WTC11 (cell line): Measurements from ENCODE around the gene PRF1. TPM values are rescaled to one million over a fixed set of nuclear protein-coding genes. Genes with fewer than 3 reads are reported as not detected.

Experiments used
- ATAC-seq: fragments of 200-7000 bp; cut with Tn5 transposase; 2 replicates; pipeline ENCODE4 v1.10.0; 2021; ENCODE audit warnings: mild to moderate bottlenecking, moderate library complexity
- CTCF ChIA-PET: fragments of 300-600 bp; sonication (Branson Sonifier 250); formaldehyde crosslinking; loops from one replicate; lab custom pipeline; 2021; ENCODE audit warnings: antibody characterized with exemption; lab: Charles Lee
- POLR2A ChIA-PET: fragments of 350-600 bp; sonication (Branson Sonifier 250); formaldehyde crosslinking; loops from one replicate; lab custom pipeline; 2021; ENCODE audit warnings: antibody characterized with exemption; lab: Charles Lee
- DNase-seq: peaks from one replicate; pipeline ENCODE4 v3.0.0; 2021; ENCODE audit warnings: low spot score
- H3K27ac Mint-ChIP-seq: 2 replicates; pipeline ENCODE4 v1.8.0; 2021; ENCODE audit warnings: mixed read lengths
- H3K27me3 Mint-ChIP-seq: 2 replicates; pipeline ENCODE4 v1.8.0; 2021; ENCODE audit warnings: low read depth, mild to moderate bottlenecking, moderate library complexity, mixed read lengths
- H3K36me3 Mint-ChIP-seq: 2 replicates; pipeline ENCODE4 v1.8.0; 2021; ENCODE audit warnings: mixed read lengths
- H3K4me1 Mint-ChIP-seq: 2 replicates; pipeline ENCODE4 v1.8.0; 2022; ENCODE audit warnings: mixed read lengths
- H3K4me3 Mint-ChIP-seq: 2 replicates; pipeline ENCODE4 v1.8.0; 2021; ENCODE audit warnings: mild to moderate bottlenecking, moderate library complexity, mixed read lengths
- H3K9me3 Mint-ChIP-seq: 2 replicates; pipeline ENCODE4 v1.8.0; 2021; ENCODE audit warnings: mixed read lengths
- AR ChIP-seq: fragments of 250-450 bp; sonication (Bioruptor Pico); IDR thresholded peaks from 2 replicates; pipeline ENCODE4 v1.9.0; 2021; ENCODE audit warnings: mild to moderate bottlenecking
- ATF1 ChIP-seq: sonication (generic); formaldehyde crosslinking; IDR thresholded peaks from 2 replicates; pipeline ENCODE4 v1.8.1; 2023; ENCODE audit warnings: mild to moderate bottlenecking, moderate library complexity, missing genetic modification reagents
- ATF3 ChIP-seq: sonication (generic); formaldehyde crosslinking; conservative IDR thresholded peaks from 2 replicates; pipeline ENCODE4 v1.8.1; 2022; ENCODE audit warnings: mild to moderate bottlenecking, missing genetic modification reagents
- CTCF ChIP-seq: fragments of 200-600 bp; IDR thresholded peaks from 2 replicates; pipeline ENCODE4 v1.8.0; 2022; ENCODE audit warnings: antibody characterized with exemption
- E2F4 ChIP-seq: sonication (generic); formaldehyde crosslinking; IDR thresholded peaks from 2 replicates; pipeline ENCODE4 v1.8.1; 2022; ENCODE audit warnings: low read depth, mild to moderate bottlenecking, moderate library complexity, missing genetic modification reagents, borderline replicate concordance
- IRF1 ChIP-seq: sonication (generic); formaldehyde crosslinking; IDR thresholded peaks from 2 replicates; pipeline ENCODE4 v1.8.0; 2023; ENCODE audit warnings: missing genetic modification reagents
- KAT7 ChIP-seq: sonication (generic); formaldehyde crosslinking; IDR thresholded peaks from 2 replicates; pipeline ENCODE4 v1.8.1; 2023; ENCODE audit warnings: missing genetic modification reagents, mild to moderate bottlenecking, borderline replicate concordance
- OVOL2 ChIP-seq: fragments of 250-450 bp; sonication (Bioruptor Pico); IDR thresholded peaks from 2 replicates; pipeline ENCODE4 v1.9.0; 2021; ENCODE audit warnings: mild to moderate bottlenecking, borderline replicate concordance
- PREB ChIP-seq: sonication (generic); formaldehyde crosslinking; IDR thresholded peaks from 2 replicates; pipeline ENCODE4 v1.8.1; 2022; ENCODE audit warnings: mild to moderate bottlenecking, missing genetic modification reagents, moderate library complexity, borderline replicate concordance
- TEAD1 ChIP-seq: sonication (generic); formaldehyde crosslinking; IDR thresholded peaks from 2 replicates; pipeline ENCODE4 v1.8.0; 2022; ENCODE audit warnings: mild to moderate bottlenecking, missing genetic modification reagents
- TEAD4 ChIP-seq: sonication (generic); formaldehyde crosslinking; IDR thresholded peaks from 2 replicates; pipeline ENCODE4 v1.8.0; 2022; ENCODE audit warnings: mild to moderate bottlenecking, missing genetic modification reagents
- ZMAT4 ChIP-seq: fragments of 250-450 bp; sonication (Bioruptor Pico); IDR thresholded peaks from 2 replicates; pipeline ENCODE4 v1.9.0; 2021; ENCODE audit warnings: mild to moderate bottlenecking
- ZNF138 ChIP-seq: sonication (generic); formaldehyde crosslinking; conservative IDR thresholded peaks from 2 replicates; pipeline ENCODE4 v1.8.1; 2022; ENCODE audit warnings: mild to moderate bottlenecking, moderate library complexity, missing genetic modification reagents
- ZNF219 ChIP-seq: sonication (generic); formaldehyde crosslinking; IDR thresholded peaks from 2 replicates; pipeline ENCODE4 v1.8.0; 2023; ENCODE audit warnings: missing genetic modification reagents, mild to moderate bottlenecking, borderline replicate concordance
- ZNF232 ChIP-seq: sonication (generic); formaldehyde crosslinking; IDR thresholded peaks from 2 replicates; pipeline ENCODE4 v1.8.0; 2022; ENCODE audit warnings: mild to moderate bottlenecking, missing genetic modification reagents
- total RNA-seq: library from RNA; stranded (reverse); gene quantifications from 3 replicates; pipeline ENCODE4 v1.2.3, GENCODE V29; 2021

PRF1 gene
- total RNA-seq, 1 experiment from 2014 or later, result 0.11 TPM

GRCh38 chr10:70564901-70565351 lies 37.6 kb downstream of the PRF1 start:
- ChIA-PET CTCF (no interaction called here), POLR2A (no interaction called here)
- Mint-ChIP-seq H3K4me1 (peaks cover 2% of the 10 kb centered on the region), H3K9me3 (no peaks in the 10 kb centered on the region), H3K36me3 (no peaks in the 10 kb centered on the region), H3K27me3 (no peaks in the 10 kb centered on the region), H3K4me3 (no peak overlapping the region), H3K27ac (no peak overlapping the region)
- ATAC-seq (no peak), DNase-seq (peak; percentile 5)
- TF ChIP-seq CTCF (no peak), KAT7 (CRISPR knock-in tag) (no peak), TEAD4 (no peak)
- TF ChIP-seq, all 79 proteins: peak for 0

GRCh38 chr10:70564113-70564725 lies 38.3 kb downstream of the PRF1 start:
- no peak for ATAC-seq
- Mint-ChIP-seq H3K36me3 (no peaks in the 10 kb centered on the region), H3K9me3 (no peaks in the 10 kb centered on the region), H3K27me3 (no peaks in the 10 kb centered on the region), H3K27ac (no peak overlapping the region), H3K4me3 (no peak overlapping the region), H3K4me1 (peaks cover 9% of the 10 kb centered on the region)
- no peak for TF ChIP-seq OVOL2 (CRISPR knock-in tag)
- TF ChIP-seq ZNF232 (CRISPR knock-in tag), result no peak
- TF ChIP-seq AR (CRISPR knock-in tag), result no peak
- no peak for TF ChIP-seq E2F4 (CRISPR knock-in tag)
- no peak for TF ChIP-seq ZNF138 (CRISPR knock-in tag)
- TF ChIP-seq ATF3 (CRISPR knock-in tag), result no peak
- no peak for TF ChIP-seq ZNF219 (CRISPR knock-in tag)
- TF ChIP-seq PREB (CRISPR knock-in tag), result no peak
- TF ChIP-seq TEAD1 (CRISPR knock-in tag), result no peak
- TF ChIP-seq ATF1, result no peak
- no peak for TF ChIP-seq IRF1 (CRISPR knock-in tag)
- no peak for TF ChIP-seq ZMAT4 (CRISPR knock-in tag)
- DNase-seq, result peak; percentile 8
- ChIA-PET POLR2A (no interaction called here), CTCF (no interaction called here)
